GM11168 (cell line): ENCODE measurements around the gene CASKIN1.
"Not testable (repeated sequence)": the region's sequence is repeated elsewhere in the genome, so short reads cannot be mapped to it uniquely, and the experiment has no call there.

Source experiments
- in situ Hi-C: fragments of 300-500 bp; cut with MboI; formaldehyde crosslinking; loops from one replicate; pipeline ENCODE4 v1.12.0; 2022; ENCODE audit warnings: low sequenced_read_pairs; ENCODE audit not compliant: unreplicated experiment

Gene CASKIN1

DNA sequence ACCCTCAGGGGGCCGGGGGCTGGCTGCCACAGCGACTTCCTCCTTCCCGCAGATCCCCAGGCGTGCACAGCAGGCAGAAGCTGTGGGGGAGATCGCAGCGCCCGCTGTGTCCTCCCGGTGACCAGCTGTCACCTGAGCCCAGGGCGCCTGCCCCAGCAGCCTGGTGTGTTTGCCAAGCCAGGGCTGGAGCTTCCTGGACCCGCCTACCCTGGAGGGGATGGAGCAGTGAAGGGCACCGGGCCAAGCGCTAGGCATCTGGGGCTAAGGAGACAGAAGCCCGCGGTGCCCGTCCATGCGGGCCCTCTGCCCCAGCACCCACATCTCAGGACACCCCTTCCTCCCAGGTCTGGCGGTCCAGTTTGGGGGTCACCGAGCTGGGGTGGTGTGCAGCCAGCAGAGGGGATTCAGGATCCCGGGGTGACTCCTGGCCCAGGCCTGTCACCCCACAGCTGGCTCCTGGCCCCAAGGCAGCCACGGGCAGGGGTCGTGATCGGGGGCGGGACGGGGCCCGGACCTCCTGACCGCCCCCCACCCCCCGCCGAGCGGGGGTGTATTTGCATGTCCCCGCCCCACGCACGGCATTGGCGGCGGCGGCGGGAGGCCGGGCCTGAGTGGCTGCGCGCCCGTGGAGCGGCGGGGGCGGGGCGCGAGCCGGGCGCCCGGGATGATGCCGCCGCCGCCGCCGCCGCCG is 48.3 kb downstream of the CASKIN1 start, which contains the start of gene RAB26:
Gene RAB26 (plus strand): TSS at position 645 of the 691 bp plus-strand sequence. CDS start 159 bp downstream, outside the sequence.
- in situ Hi-C loops, result loop anchor here (10.0 kb wide), 1 partner anchor 133 kb away; the partner anchor contains the start of gene NPW

DNA sequence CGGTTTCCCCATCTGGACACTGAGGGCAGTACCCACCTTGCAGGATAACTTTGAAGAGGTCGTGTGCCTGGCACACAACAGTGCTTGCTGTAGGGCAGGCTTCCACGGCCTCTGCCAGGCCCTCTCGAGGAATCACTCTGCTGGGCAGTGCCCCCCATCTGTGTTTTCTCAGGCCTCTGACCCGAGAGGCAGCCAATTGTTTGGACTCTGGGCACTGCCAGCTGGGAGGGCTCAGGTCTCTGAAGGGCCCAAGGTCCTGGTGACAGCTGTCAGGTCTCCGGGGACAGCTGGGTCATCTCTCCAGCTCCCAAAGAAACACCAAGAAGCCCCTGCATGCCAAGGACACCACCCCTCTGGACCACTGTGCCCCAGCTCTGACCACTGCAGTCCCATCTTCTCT is 49.0 kb downstream of the CASKIN1 start:
- in situ Hi-C loops, result loop anchor here (10.0 kb wide), 1 partner anchor 133 kb away; the partner anchor contains the start of gene NPW

DNA sequence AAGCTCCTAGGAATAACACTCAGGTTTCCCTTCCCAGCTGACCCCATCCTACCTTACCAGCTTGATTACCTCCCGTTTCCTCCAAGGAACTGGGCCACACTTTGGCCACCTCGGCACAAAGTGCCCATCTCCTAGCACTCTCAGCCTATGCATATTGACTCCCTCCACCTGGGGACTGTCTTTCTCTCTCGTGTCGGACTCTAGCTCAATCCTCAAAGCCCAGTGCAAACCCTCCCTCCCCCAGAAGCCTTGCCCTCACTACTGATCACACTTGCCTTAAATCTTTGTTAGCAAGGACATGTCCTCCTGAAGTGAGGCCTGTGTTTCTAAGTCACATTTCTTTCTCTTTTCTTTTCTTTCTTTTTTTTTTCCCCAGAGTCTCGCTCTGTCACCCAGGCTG is 50.6 kb downstream of the CASKIN1 start:
- in situ Hi-C loops, result loop anchor here (10.0 kb wide), 1 partner anchor 131 kb away; the partner anchor contains the start of gene NPW

DNA sequence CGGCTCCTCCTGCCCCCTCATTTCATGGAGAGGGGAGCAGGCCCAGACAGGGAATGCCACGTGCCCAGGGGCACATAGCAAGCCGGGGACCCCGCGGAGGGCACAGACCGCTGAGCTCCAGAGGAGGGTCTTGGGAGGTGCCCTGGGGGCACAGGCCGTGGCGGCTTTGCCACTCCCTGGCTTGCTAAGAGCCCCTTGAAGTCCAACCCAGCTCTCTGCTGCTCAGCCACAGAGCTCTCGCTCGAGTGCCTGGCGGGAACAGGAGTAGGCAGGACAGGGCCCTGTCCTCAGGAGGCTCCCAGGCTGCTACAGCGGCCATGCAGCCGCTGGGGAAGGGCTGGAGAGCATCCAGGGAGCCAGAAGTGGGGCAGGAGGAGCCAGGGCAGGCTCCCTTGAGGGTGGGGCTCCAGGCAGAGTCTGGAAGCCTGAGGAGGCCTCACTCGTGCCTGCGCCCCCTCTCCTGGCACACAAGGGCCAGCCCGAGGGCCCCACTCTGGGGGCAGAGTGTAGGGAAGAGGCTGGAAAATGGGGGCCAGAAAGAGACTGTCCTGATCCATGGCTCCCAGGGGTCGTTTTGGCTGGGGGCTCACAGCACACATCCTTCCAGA is 52.4 kb downstream of the CASKIN1 start:
- in situ Hi-C loops, result loop anchor here (10.0 kb wide), 1 partner anchor 129 kb away; the partner anchor contains the start of gene NPW

DNA sequence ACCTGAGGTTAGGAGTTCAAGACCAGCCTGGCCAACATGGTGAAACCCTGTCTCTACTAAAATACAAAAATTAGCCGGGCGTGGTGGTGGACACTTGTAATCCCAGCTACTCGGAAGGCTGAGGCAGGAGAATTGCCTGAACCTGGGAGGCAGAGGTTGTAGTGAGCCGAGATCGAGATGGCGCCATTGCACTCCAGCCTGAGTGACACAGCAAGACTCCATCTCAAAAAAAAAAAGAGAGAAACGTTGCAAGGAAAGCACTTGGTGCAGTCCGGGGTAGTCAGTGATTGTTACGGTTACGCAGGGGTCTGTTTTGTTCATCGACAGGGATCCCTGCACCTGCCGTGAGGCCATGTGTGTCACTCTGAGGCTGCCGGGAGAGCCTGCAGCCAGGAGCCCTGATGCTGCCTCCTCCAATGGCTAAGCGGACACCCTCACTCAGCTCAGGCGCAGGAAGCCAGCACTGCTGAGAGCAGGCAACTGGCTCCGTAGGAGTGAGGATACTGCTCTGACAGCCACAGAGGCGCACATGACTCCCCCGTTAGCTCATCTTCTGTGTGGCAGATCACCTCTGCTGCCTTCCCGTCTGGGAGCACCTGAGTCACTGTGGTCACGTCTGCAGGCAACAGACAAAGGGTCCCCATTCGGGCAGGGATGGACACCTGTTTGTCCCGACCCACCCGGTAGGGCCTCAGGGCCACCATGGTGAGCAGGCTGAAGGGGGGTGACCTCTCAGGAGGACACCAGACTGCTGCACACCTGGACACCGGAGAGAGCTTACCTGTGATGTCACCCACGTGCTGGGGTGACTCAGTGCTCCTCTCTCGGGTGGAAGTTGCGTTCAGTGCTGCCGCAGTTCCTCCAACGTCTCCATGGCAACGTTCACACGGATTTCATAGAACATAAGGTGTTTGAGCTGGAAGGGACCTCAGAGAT is 53.2 kb downstream of the CASKIN1 start:
- in situ Hi-C loops, result loop anchor here (10.0 kb wide), 1 partner anchor 128 kb away; the partner anchor contains the start of gene NPW

DNA sequence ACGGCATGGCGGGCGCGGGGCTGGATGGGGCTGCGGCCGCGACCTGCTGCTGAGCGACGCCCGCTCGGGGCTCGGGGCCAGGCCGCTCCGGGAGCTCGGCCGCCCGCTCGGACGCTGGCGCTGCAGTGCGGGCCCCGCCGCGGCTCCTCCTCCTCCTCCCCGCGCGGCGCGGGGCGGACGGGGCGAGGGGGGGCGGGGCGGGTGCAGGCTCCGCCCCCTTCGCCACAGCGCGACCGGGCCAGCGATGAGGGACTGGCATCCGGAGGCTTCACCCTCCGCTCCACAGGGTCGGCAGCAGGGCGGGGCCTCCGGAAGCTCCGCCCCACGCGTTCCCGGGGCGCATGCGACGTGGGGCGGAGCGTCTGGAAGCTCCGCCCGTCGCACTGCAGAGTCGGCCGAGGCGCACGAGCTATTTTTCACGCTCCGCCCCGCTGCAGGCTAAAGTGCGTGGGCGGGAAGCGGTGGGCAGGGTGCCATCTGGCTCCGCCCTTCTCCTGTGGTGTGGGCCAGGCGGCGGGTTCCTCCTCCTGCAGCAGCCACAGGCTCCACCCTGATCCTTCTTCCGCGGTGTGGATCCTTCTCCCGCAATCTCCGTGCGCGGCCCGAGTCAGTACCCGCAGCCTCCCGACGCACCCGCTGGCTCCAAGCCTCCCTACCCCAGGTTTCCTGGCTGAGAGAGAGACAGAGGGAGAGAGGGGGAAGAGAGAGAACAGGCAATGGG is 60.5 kb downstream of the CASKIN1 start, which contains the start of gene PKD1:
Gene PKD1 (minus strand): TSS at position 129 of the 721 bp plus-strand sequence. CDS start 209 bp downstream, outside the sequence.
- in situ Hi-C loops, result not testable (repeated sequence)

DNA sequence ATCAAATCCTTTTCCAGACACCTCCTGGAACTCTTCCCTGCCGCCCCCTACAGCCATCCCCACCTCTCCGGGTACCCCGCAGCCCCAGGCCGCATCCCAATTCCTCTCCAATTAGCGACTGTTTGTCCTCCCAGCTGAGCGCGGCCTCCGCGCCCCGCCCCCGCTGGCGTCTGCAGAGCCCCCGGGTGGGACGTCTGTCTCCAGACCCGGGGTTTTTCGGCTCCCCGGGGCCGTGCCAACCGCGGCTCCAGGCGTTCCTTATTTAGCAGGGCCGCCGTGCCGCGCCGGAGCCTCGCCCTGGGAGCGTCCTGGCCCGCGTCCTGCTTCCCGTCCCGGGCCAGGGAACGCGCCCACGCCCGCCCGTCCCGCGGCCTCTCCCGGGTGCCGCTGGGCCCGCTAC is 61.3 kb downstream of the CASKIN1 start:
- in situ Hi-C loops, result not testable (repeated sequence)

DNA sequence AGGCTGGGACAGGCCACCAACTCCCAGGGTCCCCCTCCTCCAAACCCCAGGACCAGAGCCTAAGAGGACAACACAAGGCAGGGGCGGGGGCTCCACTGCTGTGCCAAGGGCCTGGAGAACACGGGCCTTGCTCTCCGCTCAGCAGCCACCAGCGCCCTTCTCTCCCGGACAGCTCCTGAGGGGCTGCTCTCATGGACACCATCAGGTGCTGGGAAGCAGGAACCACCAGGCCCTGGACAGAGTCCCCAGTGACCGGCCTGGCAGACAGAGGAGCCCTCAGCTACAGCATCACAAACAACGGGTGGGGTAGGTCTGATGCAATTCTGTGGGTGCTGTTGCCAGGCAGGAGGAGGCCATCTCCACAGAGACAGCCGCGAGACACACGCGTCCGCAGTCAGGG is 62.6 kb downstream of the CASKIN1 start:
- in situ Hi-C loops, result not testable (repeated sequence)

DNA sequence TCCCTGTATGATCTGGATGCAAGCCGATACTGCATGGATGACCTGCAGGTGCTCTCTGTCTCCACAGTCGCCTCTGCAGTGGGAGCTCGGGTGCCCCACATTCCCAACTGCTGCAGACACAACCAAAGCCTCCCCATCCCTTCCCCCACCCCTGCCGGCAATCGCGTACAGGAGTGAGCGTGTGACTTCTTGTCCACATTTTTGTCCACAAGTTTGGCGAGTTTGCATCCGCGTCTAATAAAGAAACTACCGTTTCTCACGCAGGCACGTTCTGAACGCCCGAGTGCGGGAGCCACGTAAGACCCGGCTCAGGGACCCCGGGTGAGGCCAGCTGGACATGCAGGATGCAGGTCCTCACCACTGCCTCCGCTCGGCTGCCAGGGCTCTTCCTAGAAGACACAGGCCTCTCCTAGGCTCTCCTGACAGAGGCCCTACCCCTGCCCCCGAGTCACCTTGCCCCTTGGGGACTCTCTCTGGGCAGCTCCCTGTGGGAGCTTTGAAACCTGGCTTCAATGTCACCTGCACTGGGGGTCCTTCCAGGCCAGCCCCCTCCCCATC is 66.4 kb downstream of the CASKIN1 start:
- in situ Hi-C loops, result not testable (repeated sequence)

DNA sequence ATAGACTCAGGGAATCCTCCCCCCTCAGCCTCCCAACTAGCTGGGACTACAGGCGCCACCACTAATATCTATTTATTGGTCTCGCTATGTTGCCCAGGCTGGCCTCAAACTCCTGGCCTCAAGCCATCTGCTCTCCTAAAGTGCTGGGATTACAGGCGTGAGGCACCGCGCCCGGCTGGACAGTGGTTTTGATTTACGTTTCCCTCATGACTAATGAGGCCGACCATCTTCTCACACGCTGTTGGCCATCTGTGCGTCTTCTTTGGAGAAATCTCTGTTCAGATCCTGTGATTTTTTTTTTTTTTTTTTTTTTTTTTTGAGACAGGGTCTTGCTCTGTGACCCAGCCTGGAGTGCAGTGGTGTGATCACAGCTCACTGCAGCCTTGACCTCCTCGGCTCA is 67.2 kb downstream of the CASKIN1 start:
- in situ Hi-C loops, result not testable (repeated sequence)

DNA sequence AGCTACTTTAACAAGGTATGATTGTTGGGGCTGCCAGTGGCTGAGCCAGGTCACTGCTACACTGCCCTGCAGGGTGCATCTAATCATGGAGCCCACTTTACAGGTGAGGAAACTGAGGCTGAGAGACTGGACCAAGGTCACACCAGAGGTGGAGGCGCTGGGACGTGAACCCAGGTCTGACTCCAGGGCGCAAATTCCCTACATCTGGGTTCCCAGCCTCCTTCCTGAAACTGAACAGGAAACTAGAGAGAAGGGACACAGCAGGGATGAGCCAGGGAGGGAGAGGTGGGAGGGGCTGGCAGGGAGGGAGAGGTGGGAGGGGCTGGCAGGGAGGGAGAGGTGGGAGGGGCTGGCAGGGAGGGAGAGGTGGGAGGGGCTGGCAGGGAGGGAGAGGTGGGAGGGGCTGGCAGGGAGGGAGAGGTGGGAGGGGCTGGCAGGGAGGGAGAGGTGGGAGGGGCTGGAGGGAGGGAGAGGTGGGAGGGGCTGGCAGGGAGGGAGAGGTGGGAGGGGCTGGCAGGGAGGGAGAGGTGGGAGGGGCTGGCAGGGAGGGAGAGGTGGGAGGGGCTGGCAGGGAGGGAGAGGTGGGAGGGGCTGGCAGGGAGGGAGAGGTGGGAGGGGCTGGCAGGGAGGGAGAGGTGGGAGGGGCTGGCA is 68.7 kb downstream of the CASKIN1 start:
- in situ Hi-C loops, result not testable (repeated sequence)
